HL-60/S4 treated with retinoic acid at 250 ng/mL for 4 days and 3 days (cell line): ENCODE measurements around the gene BICD2.
"Not testable (repeated sequence)": the region's sequence is repeated elsewhere in the genome, so short reads cannot be mapped to it uniquely, and the experiment has no call there.

ENCODE experiments used
- in situ Hi-C: fragments of 300-500 bp; cut with MboI; formaldehyde crosslinking; loops from 2 replicates; pipeline ENCODE4 v1.7.0; 2022; ENCODE audit warnings: low sequenced_read_pairs

The BICD2 gene

GRCh38 chr9:92764381-92764987 is at the start of gene BICD2:
TSS of gene BICD2 (minus strand) at chr9:92764833. CDS start at chr9:92764744, 89 bp downstream.
- in situ Hi-C loops = no loop called here

- in situ Hi-C loops = not testable (repeated sequence)
Measured at GRCh38 chr9:92809629-92810326, 45.1 kb upstream of the BICD2 start.

- in situ Hi-C loops = no loop called here
Measured at GRCh38 chr9:92808726-92809451, 44.3 kb upstream of the BICD2 start.

- in situ Hi-C loops = no loop called here
Measured at GRCh38 chr9:92807757-92808725, 43.4 kb upstream of the BICD2 start.

GRCh38 chr9:92807031-92807756 is 42.6 kb upstream of the BICD2 start:
- in situ Hi-C loops = no loop called here

GRCh38 chr9:92804727-92805126 is 40.1 kb upstream of the BICD2 start:
- in situ Hi-C loops = no loop called here

GRCh38 chr9:92798358-92798757 is 33.7 kb upstream of the BICD2 start:
- in situ Hi-C loops = no loop called here

GRCh38 chr9:92796337-92796804 is 31.7 kb upstream of the BICD2 start:
- in situ Hi-C loops = not testable (repeated sequence)

GRCh38 chr9:92795598-92796336 is 31.1 kb upstream of the BICD2 start:
- in situ Hi-C loops = no loop called here

GRCh38 chr9:92795000-92795399 is 30.4 kb upstream of the BICD2 start:
- in situ Hi-C loops = loop anchor here (5.0 kb wide), 1 partner anchor 78 kb away; no protein-coding TSS in a partner anchor

GRCh38 chr9:92794426-92794825 is 29.8 kb upstream of the BICD2 start:
- in situ Hi-C loops = loop anchor here (5.0 kb wide), 1 partner anchor 77 kb away; no protein-coding TSS in a partner anchor

GRCh38 chr9:92790542-92791527 is 26.2 kb upstream of the BICD2 start:
- in situ Hi-C loops = loop anchor here (5.0 kb wide), 1 partner anchor 74 kb away; no protein-coding TSS in a partner anchor

- in situ Hi-C loops = no loop called here
Measured at GRCh38 chr9:92786298-92786697, 21.7 kb upstream of the BICD2 start.

- in situ Hi-C loops = no loop called here
Measured at GRCh38 chr9:92781899-92782298, 17.3 kb upstream of the BICD2 start.

GRCh38 chr9:92780206-92780605 is 15.6 kb upstream of the BICD2 start:
- in situ Hi-C loops = no loop called here

- in situ Hi-C loops = no loop called here
Measured at GRCh38 chr9:92775466-92775865, 10.8 kb upstream of the BICD2 start.

- in situ Hi-C loops = no loop called here
Measured at GRCh38 chr9:92774274-92774673, 9.6 kb upstream of the BICD2 start.

- in situ Hi-C loops = no loop called here
Measured at GRCh38 chr9:92773810-92774209, 9.2 kb upstream of the BICD2 start.
